SK-N-SH treated with all-trans-retinoic acid at 6 μM for 48 hours (cell line): ENCODE data around the gene HSPA2.

Source experiments
- ATAC-seq: fragments of 200-7000 bp; cut with Tn5 transposase; 3 replicates; pipeline ENCODE4 v1.9.1; 2020; ENCODE audit warnings: mild to moderate bottlenecking, moderate library complexity
- ARNTL ChIP-seq: fragments of 450-650 bp; formaldehyde crosslinking; IDR thresholded peaks from 2 replicates; pipeline ENCODE4 v1.5.0; 2020; ENCODE audit warnings: low read depth, mild to moderate bottlenecking, moderate library complexity, borderline replicate concordance
- BACH2 ChIP-seq: fragments of 250-450 bp; sonication (Bioruptor Pico); IDR thresholded peaks from 2 replicates; pipeline ENCODE4 v1.9.0; 2021; ENCODE audit warnings: mild to moderate bottlenecking, borderline replicate concordance
- CSDC2 ChIP-seq: fragments of 250-450 bp; sonication (Bioruptor Pico); IDR thresholded peaks from 2 replicates; pipeline ENCODE4 v1.5.0; 2020; ENCODE audit warnings: mild to moderate bottlenecking, moderate library complexity
- ESRRG ChIP-seq: fragments of 250-450 bp; sonication (Bioruptor Pico); IDR thresholded peaks from 2 replicates; pipeline ENCODE4 v1.6.1; 2021; ENCODE audit warnings: mild to moderate bottlenecking
- ISL1 ChIP-seq: fragments of 250-450 bp; sonication (Bioruptor Pico); IDR thresholded peaks from 2 replicates; pipeline ENCODE4 v2.1.2; 2022; ENCODE audit warnings: mild to moderate bottlenecking, moderate library complexity
- OSR1 ChIP-seq: fragments of 250-450 bp; sonication (Bioruptor Pico); IDR thresholded peaks from 2 replicates; pipeline ENCODE4 v1.8.0; 2022; ENCODE audit warnings: moderate library complexity, mild to moderate bottlenecking, inconsistent platforms
- PATZ1 ChIP-seq: fragments of 250-450 bp; sonication (Bioruptor Pico); IDR thresholded peaks from 2 replicates; pipeline ENCODE4 v1.8.0; 2020; ENCODE audit warnings: mild to moderate bottlenecking, moderate library complexity, borderline replicate concordance
- PPARA ChIP-seq: fragments of 250-450 bp; sonication (Bioruptor Pico); IDR thresholded peaks from 2 replicates; pipeline ENCODE4 v1.5.0; 2020; ENCODE audit warnings: mild to moderate bottlenecking, borderline replicate concordance
- RARB ChIP-seq: fragments of 250-450 bp; sonication (Bioruptor Pico); IDR thresholded peaks from 2 replicates; pipeline ENCODE4 v1.8.0; 2021; ENCODE audit warnings: mild to moderate bottlenecking, moderate library complexity
- SNAI2 ChIP-seq: fragments of 250-450 bp; sonication (Bioruptor Pico); IDR thresholded peaks from 2 replicates; pipeline ENCODE4 v1.5.0; 2020; ENCODE audit warnings: mild to moderate bottlenecking, moderate library complexity
- TCF4 ChIP-seq: fragments of 250-450 bp; sonication (Bioruptor Pico); IDR thresholded peaks from 2 replicates; pipeline ENCODE4 v1.8.0; 2021; ENCODE audit warnings: mild to moderate bottlenecking, moderate library complexity, borderline replicate concordance
- TOX ChIP-seq: fragments of 250-450 bp; sonication (Bioruptor Pico); IDR thresholded peaks from 2 replicates; pipeline ENCODE4 v1.8.0; 2021; ENCODE audit warnings: mild to moderate bottlenecking, moderate library complexity, borderline replicate concordance
- ZC3H10 ChIP-seq: fragments of 250-450 bp; sonication (Bioruptor Pico); IDR thresholded peaks from 2 replicates; pipeline ENCODE4 v1.5.1; 2021; ENCODE audit warnings: mild to moderate bottlenecking, moderate library complexity
- ZFP3 ChIP-seq: fragments of 250-450 bp; sonication (Bioruptor Pico); IDR thresholded peaks from 2 replicates; pipeline ENCODE4 v1.5.0; 2020; ENCODE audit warnings: mild to moderate bottlenecking, moderate library complexity
- ZFP30 ChIP-seq: fragments of 450-650 bp; formaldehyde crosslinking; IDR thresholded peaks from 2 replicates; pipeline ENCODE4 v1.5.0; 2022; ENCODE audit warnings: mild to moderate bottlenecking, moderate library complexity
- ZNF565 ChIP-seq: fragments of 450-650 bp; formaldehyde crosslinking; conservative IDR thresholded peaks from 2 replicates; pipeline ENCODE4 v1.5.0; 2020; ENCODE audit warnings: low read depth, mild to moderate bottlenecking, moderate library complexity
- ZNF70 ChIP-seq: fragments of 450-650 bp; formaldehyde crosslinking; IDR thresholded peaks from 2 replicates; pipeline ENCODE4 v1.5.0; 2020; ENCODE audit warnings: mild to moderate bottlenecking, moderate library complexity
- ZNF8 ChIP-seq: fragments of 450-650 bp; formaldehyde crosslinking; IDR thresholded peaks from 2 replicates; pipeline ENCODE4 v1.5.0; 2020; ENCODE audit warnings: mild to moderate bottlenecking, moderate library complexity
- TF ChIP-seq, protein P1 (sequence below): fragments of 250-450 bp; sonication (Bioruptor Pico); IDR thresholded peaks from 2 replicates; pipeline ENCODE4 v1.8.0; 2021; ENCODE audit warnings: low read depth, mild to moderate bottlenecking, moderate library complexity, borderline replicate concordance
- TF ChIP-seq, protein P2 (sequence below): fragments of 250-450 bp; sonication (Bioruptor Pico); IDR thresholded peaks from 2 replicates; pipeline ENCODE4 v1.5.1; 2021; ENCODE audit warnings: mild to moderate bottlenecking, moderate library complexity
- TF ChIP-seq, protein P3 (sequence below): fragments of 250-450 bp; sonication (Bioruptor Pico); IDR thresholded peaks from 2 replicates; pipeline ENCODE4 v1.5.1; 2020; ENCODE audit warnings: low read depth, mild to moderate bottlenecking, moderate library complexity
- TF ChIP-seq, protein P4 (sequence below): fragments of 250-450 bp; sonication (Bioruptor Pico); IDR thresholded peaks from 2 replicates; pipeline ENCODE4 v1.5.0; 2020; ENCODE audit warnings: mild to moderate bottlenecking, moderate library complexity

The HSPA2 gene

GRCh38 chr14:64507376-64508156, 33.0 kb upstream of the HSPA2 start:
- TF ChIP-seq ZFP3 (no peak), PPARA (no peak), PATZ1 (CRISPR knock-in tag) (no peak), CSDC2 (no peak), ESRRG (CRISPR knock-in tag) (no peak), ZNF565 (CRISPR knock-in tag) (no peak), ARNTL (CRISPR knock-in tag) (no peak), RARB (no peak), ZNF70 (CRISPR knock-in tag) (no peak), TOX (no peak), ZNF8 (no peak), ISL1 (no peak), ZFP30 (CRISPR knock-in tag) (no peak)
- TF ChIP-seq, protein P1, sequence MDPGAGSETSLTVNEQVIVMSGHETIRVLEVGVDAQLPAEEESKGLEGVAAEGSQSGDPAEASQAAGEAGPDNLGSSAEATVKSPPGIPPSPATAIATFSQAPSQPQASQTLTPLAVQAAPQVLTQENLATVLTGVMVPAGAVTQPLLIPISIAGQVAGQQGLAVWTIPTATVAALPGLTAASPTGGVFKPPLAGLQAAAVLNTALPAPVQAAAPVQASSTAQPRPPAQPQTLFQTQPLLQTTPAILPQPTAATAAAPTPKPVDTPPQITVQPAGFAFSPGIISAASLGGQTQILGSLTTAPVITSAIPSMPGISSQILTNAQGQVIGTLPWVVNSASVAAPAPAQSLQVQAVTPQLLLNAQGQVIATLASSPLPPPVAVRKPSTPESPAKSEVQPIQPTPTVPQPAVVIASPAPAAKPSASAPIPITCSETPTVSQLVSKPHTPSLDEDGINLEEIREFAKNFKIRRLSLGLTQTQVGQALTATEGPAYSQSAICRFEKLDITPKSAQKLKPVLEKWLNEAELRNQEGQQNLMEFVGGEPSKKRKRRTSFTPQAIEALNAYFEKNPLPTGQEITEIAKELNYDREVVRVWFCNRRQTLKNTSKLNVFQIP (CRISPR knock-in tag): no peak
- TF ChIP-seq, protein P2, sequence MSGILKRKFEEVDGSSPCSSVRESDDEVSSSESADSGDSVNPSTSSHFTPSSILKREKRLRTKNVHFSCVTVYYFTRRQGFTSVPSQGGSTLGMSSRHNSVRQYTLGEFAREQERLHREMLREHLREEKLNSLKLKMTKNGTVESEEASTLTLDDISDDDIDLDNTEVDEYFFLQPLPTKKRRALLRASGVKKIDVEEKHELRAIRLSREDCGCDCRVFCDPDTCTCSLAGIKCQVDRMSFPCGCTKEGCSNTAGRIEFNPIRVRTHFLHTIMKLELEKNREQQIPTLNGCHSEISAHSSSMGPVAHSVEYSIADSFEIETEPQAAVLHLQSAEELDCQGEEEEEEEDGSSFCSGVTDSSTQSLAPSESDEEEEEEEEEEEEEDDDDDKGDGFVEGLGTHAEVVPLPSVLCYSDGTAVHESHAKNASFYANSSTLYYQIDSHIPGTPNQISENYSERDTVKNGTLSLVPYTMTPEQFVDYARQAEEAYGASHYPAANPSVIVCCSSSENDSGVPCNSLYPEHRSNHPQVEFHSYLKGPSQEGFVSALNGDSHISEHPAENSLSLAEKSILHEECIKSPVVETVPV (CRISPR knock-in tag): no peak
- TF ChIP-seq, protein P3, sequence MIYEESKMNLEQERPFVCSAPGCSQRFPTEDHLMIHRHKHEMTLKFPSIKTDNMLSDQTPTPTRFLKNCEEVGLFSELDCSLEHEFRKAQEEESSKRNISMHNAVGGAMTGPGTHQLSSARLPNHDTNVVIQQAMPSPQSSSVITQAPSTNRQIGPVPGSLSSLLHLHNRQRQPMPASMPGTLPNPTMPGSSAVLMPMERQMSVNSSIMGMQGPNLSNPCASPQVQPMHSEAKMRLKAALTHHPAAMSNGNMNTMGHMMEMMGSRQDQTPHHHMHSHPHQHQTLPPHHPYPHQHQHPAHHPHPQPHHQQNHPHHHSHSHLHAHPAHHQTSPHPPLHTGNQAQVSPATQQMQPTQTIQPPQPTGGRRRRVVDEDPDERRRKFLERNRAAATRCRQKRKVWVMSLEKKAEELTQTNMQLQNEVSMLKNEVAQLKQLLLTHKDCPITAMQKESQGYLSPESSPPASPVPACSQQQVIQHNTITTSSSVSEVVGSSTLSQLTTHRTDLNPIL (CRISPR knock-in tag): no peak
- TF ChIP-seq, all 23 proteins: peak for 0
- no peak for ATAC-seq

GRCh38 chr14:64508215-64508776, 32.2 kb upstream of the HSPA2 start:
- no peak for TF ChIP-seq BACH2
- TF ChIP-seq PPARA: no peak
- TF ChIP-seq ESRRG (CRISPR knock-in tag): no peak
- no peak for TF ChIP-seq ZFP3
- TF ChIP-seq, protein P3 (CRISPR knock-in tag): no peak
- no peak for TF ChIP-seq RARB
- TF ChIP-seq, protein P2 (CRISPR knock-in tag): no peak
- no peak for TF ChIP-seq SNAI2 (CRISPR knock-in tag)
- TF ChIP-seq TCF4 (CRISPR knock-in tag): no peak
- TF ChIP-seq TOX: no peak
- TF ChIP-seq PATZ1 (CRISPR knock-in tag): no peak
- no peak for TF ChIP-seq OSR1 (CRISPR knock-in tag)
- no peak for TF ChIP-seq ZC3H10 (CRISPR knock-in tag)
- TF ChIP-seq, protein P4, sequence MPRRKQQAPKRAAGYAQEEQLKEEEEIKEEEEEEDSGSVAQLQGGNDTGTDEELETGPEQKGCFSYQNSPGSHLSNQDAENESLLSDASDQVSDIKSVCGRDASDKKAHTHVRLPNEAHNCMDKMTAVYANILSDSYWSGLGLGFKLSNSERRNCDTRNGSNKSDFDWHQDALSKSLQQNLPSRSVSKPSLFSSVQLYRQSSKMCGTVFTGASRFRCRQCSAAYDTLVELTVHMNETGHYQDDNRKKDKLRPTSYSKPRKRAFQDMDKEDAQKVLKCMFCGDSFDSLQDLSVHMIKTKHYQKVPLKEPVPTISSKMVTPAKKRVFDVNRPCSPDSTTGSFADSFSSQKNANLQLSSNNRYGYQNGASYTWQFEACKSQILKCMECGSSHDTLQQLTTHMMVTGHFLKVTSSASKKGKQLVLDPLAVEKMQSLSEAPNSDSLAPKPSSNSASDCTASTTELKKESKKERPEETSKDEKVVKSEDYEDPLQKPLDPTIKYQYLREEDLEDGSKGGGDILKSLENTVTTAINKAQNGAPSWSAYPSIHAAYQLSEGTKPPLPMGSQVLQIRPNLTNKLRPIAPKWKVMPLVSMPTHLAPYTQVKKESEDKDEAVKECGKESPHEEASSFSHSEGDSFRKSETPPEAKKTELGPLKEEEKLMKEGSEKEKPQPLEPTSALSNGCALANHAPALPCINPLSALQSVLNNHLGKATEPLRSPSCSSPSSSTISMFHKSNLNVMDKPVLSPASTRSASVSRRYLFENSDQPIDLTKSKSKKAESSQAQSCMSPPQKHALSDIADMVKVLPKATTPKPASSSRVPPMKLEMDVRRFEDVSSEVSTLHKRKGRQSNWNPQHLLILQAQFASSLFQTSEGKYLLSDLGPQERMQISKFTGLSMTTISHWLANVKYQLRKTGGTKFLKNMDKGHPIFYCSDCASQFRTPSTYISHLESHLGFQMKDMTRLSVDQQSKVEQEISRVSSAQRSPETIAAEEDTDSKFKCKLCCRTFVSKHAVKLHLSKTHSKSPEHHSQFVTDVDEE (CRISPR knock-in tag): no peak
- no peak for TF ChIP-seq ISL1
- TF ChIP-seq, protein P1 (CRISPR knock-in tag): no peak
- no peak for TF ChIP-seq ZNF8
- no peak for TF ChIP-seq ZFP30 (CRISPR knock-in tag)
- ATAC-seq: no peak
